HEK293 (cell line): ENCODE data around the gene KRT76.

Experiments
- CTCF ChIA-PET: fragments of 350-600 bp; formaldehyde crosslinking; extraction: SDS; loops from one replicate; lab custom pipeline; 2021; ENCODE audit warnings: antibody characterized with exemption; lab: Yijun Ruan, JAX
- POLR2A ChIA-PET: fragments of 300-600 bp; formaldehyde crosslinking; extraction: SDS; loops from one replicate; lab custom pipeline; 2020; ENCODE audit warnings: antibody characterized with exemption, inconsistent platforms; lab: Yijun Ruan, JAX
- H3K27ac ChIP-seq: fragments of 200-500 bp; sonication (Bioruptor generic); 2 replicates; pipeline ENCODE4 v1.5.1; 2014; ENCODE audit warnings: low read depth, low read length, control low read depth, inconsistent platforms; ENCODE audit errors: extremely low read depth
- H3K36me3 ChIP-seq, 2 experiments: fragments of 200-500 bp in 1 of 2; sonication (Bioruptor generic) in 1 of 2; 1 replicate in 1 of 2; 2 replicates in 1 of 2; pipeline ENCODE4 v1.5.1; 2014 to 2017; ENCODE audit warnings: inconsistent platforms in 2 of 2, low read length in 2 of 2; ENCODE audit not compliant: control insufficient read depth in 2 of 2, insufficient read depth in 1 of 2
- H3K4me1 ChIP-seq: fragments of 200-500 bp; sonication (Bioruptor generic); 2 replicates; pipeline ENCODE4 v1.5.1; 2014; ENCODE audit warnings: mild to moderate bottlenecking, low read length, inconsistent platforms; ENCODE audit not compliant: control insufficient read depth, insufficient read depth
- H3K4me3 ChIP-seq: 2 replicates; pipeline ENCODE4 v1.5.1; 2011; ENCODE audit warnings: low read depth, mild to moderate bottlenecking, control low read depth, low read length, moderate library complexity
- H3K9me3 ChIP-seq: fragments of 200-500 bp; sonication (Bioruptor generic); 2 replicates; pipeline ENCODE4 v1.5.1; 2014; ENCODE audit warnings: low read depth, low read length, inconsistent platforms; ENCODE audit not compliant: control insufficient read depth, insufficient read depth
- GLI2 ChIP-seq: fragments of 450-650 bp; formaldehyde crosslinking; IDR thresholded peaks from 2 replicates; pipeline ENCODE4; 2017; ENCODE audit warnings: missing biosample characterization, missing genetic modification characterization, low read depth, borderline replicate concordance
- INSM2 ChIP-seq: fragments of 450-650 bp; formaldehyde crosslinking; IDR thresholded peaks from 2 replicates; pipeline ENCODE4 v1.5.1; 2016; ENCODE audit warnings: missing biosample characterization, missing genetic modification characterization
- ZFHX2 ChIP-seq: fragments of 450-650 bp; formaldehyde crosslinking; conservative IDR thresholded peaks from 2 replicates; pipeline ENCODE4 v1.5.1; 2016; ENCODE audit warnings: missing biosample characterization, missing genetic modification characterization
- ZFP3 ChIP-seq: fragments of 450-650 bp; formaldehyde crosslinking; IDR thresholded peaks from 2 replicates; pipeline ENCODE4 v1.5.1; 2016; ENCODE audit warnings: low read depth, missing biosample characterization, missing genetic modification characterization
- ZNF248 ChIP-seq: fragments of 450-650 bp; formaldehyde crosslinking; IDR thresholded peaks from 2 replicates; pipeline ENCODE4 v1.5.1; 2017; ENCODE audit warnings: missing biosample characterization, missing genetic modification characterization
- ZNF26 ChIP-seq: fragments of 450-650 bp; formaldehyde crosslinking; IDR thresholded peaks from 2 replicates; pipeline ENCODE4 v1.5.1; 2016; ENCODE audit warnings: missing biosample characterization, missing genetic modification characterization
- ZNF433 ChIP-seq: fragments of 450-650 bp; formaldehyde crosslinking; IDR thresholded peaks from 2 replicates; pipeline ENCODE4 v1.5.1; 2016; ENCODE audit warnings: missing biosample characterization, missing genetic modification characterization, low read depth
- ZNF513 ChIP-seq: fragments of 450-650 bp; IDR thresholded peaks from 2 replicates; pipeline ENCODE4 v1.5.1; 2018; ENCODE audit warnings: missing biosample characterization, missing genetic modification characterization
- ZNF558 ChIP-seq: fragments of 450-650 bp; formaldehyde crosslinking; IDR thresholded peaks from 2 replicates; pipeline ENCODE4 v1.5.1; 2016; ENCODE audit warnings: missing biosample characterization, missing genetic modification characterization
- ZNF658 ChIP-seq: fragments of 450-650 bp; formaldehyde crosslinking; IDR thresholded peaks from 2 replicates; pipeline ENCODE4; 2016; ENCODE audit warnings: missing biosample characterization, missing genetic modification characterization
- ZNF660 ChIP-seq: fragments of 450-650 bp; IDR thresholded peaks from 2 replicates; pipeline ENCODE4 v1.5.1; 2018; ENCODE audit warnings: missing biosample characterization, mild to moderate bottlenecking, missing genetic modification characterization
- ZNF785 ChIP-seq: fragments of 450-650 bp; formaldehyde crosslinking; IDR thresholded peaks from 2 replicates; pipeline ENCODE4 v1.5.1; 2016; ENCODE audit warnings: missing biosample characterization, missing genetic modification characterization
- ZNF830 ChIP-seq: fragments of 450-650 bp; IDR thresholded peaks from 2 replicates; pipeline ENCODE4 v1.5.0; 2018; ENCODE audit warnings: missing biosample characterization, missing genetic modification characterization, low read depth, mild to moderate bottlenecking, moderate library complexity
- ZSCAN23 ChIP-seq: fragments of 450-650 bp; formaldehyde crosslinking; IDR thresholded peaks from 2 replicates; pipeline ENCODE4 v1.5.1; 2016; ENCODE audit warnings: missing biosample characterization, missing genetic modification characterization
- TF ChIP-seq, protein P1 (sequence below): fragments of 450-650 bp; formaldehyde crosslinking; IDR thresholded peaks from 2 replicates; pipeline ENCODE4 v1.5.1; 2016; ENCODE audit warnings: missing biosample characterization, missing genetic modification characterization
- TF ChIP-seq, protein P2 (sequence below): fragments of 450-650 bp; formaldehyde crosslinking; IDR thresholded peaks from 2 replicates; pipeline ENCODE4 v1.5.1; 2016; ENCODE audit warnings: missing biosample characterization, missing genetic modification characterization
- TF ChIP-seq, protein P3 (sequence below): fragments of 450-650 bp; formaldehyde crosslinking; IDR thresholded peaks from 2 replicates; pipeline ENCODE4 v1.5.1; 2017; ENCODE audit warnings: missing biosample characterization, missing genetic modification characterization
- TF ChIP-seq, protein P4 (sequence below): fragments of 450-650 bp; formaldehyde crosslinking; IDR thresholded peaks from 2 replicates; pipeline ENCODE4 v1.5.1; 2016; ENCODE audit warnings: missing biosample characterization, missing genetic modification characterization, borderline replicate concordance
- TF ChIP-seq, protein P5 (sequence below): fragments of 450-650 bp; formaldehyde crosslinking; IDR thresholded peaks from 2 replicates; pipeline ENCODE4 v1.5.1; 2016; ENCODE audit warnings: missing biosample characterization, missing genetic modification characterization

KRT76 gene

GRCh38 chr12:52759695-52760094 is 17.4 kb downstream of the KRT76 start:
- H3K4me3 ChIP-seq: no peak overlapping the region
- TF ChIP-seq, protein P1, sequence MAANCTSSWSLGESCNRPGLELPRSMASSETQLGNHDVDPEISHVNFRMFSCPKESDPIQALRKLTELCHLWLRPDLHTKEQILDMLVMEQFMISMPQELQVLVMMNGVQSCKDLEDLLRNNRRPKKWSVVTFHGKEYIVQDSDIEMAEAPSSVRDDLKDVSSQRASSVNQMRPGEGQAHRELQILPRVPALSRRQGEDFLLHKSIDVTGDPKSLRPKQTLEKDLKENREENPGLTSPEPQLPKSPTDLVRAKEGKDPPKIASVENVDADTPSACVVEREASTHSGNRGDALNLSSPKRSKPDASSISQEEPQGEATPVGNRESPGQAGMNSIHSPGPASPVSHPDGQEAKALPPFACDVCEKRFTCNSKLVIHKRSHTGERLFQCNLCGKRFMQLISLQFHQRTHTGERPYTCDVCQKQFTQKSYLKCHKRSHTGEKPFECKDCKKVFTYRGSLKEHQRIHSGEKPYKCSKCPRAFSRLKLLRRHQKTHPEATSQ (tag by site-specific recombination): no peak
- TF ChIP-seq ZNF558: no peak
- TF ChIP-seq, protein P2, sequence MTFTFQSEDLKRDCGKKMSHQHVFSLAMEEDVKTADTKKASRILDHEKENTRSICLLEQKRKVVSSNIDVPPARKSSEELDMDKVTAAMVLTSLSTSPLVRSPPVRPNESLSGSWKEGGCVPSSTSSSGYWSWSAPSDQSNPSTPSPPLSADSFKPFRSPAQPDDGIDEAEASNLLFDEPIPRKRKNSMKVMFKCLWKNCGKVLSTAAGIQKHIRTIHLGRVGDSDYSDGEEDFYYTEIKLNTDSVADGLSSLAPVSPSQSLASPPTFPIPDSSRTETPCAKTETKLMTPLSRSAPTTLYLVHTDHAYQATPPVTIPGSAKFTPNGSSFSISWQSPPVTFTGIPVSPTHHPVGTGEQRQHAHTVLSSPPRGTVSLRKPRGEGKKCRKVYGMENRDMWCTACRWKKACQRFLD: no peak
- TF ChIP-seq ZFP3 (tag by site-specific recombination): no peak
- TF ChIP-seq ZFHX2: no peak
- TF ChIP-seq ZNF248: no peak
- no peak for TF ChIP-seq ZNF785
- no peak for TF ChIP-seq ZNF26 (tag by site-specific recombination)
- TF ChIP-seq, protein P3, sequence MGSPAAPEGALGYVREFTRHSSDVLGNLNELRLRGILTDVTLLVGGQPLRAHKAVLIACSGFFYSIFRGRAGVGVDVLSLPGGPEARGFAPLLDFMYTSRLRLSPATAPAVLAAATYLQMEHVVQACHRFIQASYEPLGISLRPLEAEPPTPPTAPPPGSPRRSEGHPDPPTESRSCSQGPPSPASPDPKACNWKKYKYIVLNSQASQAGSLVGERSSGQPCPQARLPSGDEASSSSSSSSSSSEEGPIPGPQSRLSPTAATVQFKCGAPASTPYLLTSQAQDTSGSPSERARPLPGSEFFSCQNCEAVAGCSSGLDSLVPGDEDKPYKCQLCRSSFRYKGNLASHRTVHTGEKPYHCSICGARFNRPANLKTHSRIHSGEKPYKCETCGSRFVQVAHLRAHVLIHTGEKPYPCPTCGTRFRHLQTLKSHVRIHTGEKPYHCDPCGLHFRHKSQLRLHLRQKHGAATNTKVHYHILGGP (tag by site-specific recombination): no peak
- TF ChIP-seq GLI2 (tag by site-specific recombination): no peak
- no peak for TF ChIP-seq ZNF513 (tag by site-specific recombination)
- no peak for TF ChIP-seq ZNF660 (tag by site-specific recombination)
- TF ChIP-seq INSM2 (tag by site-specific recombination): no peak
- TF ChIP-seq ZNF830 (tag by site-specific recombination): no peak
- TF ChIP-seq ZNF658: no peak
- TF ChIP-seq, all 188 proteins: peak for 0
- ChIA-PET CTCF (interaction anchor here (0.6 to 1.5 kb wide), 2 partner anchors 10 to 666 kb away, joined by 3 read pairs; no protein-coding TSS in a partner anchor), POLR2A (no interaction called here)
- Histone ChIP-seq H3K4me1 (no peaks in the 10 kb centered on the region), H3K9me3 (no peaks in the 10 kb centered on the region), H3K36me3 (no peaks in the 10 kb centered on the region), H3K27ac (no peak overlapping the region)

- Histone ChIP-seq H3K4me1 (no peaks in the 10 kb centered on the region), H3K36me3 (no peaks in the 10 kb centered on the region), H3K9me3 (no peaks in the 10 kb centered on the region), H3K27ac (no peak overlapping the region), H3K4me3 (no peak overlapping the region)
- POLR2A ChIA-PET: no interaction called here
- CTCF ChIA-PET: interaction anchor here (0.6 to 1.5 kb wide), 3 partner anchors 10 to 111 kb away, joined by 3 to 4 read pairs (median 3); no protein-coding TSS in a partner anchor
- TF ChIP-seq ZSCAN23 (tag by site-specific recombination): no peak
- no peak for TF ChIP-seq ZNF433 (tag by site-specific recombination)
- TF ChIP-seq, protein P4, sequence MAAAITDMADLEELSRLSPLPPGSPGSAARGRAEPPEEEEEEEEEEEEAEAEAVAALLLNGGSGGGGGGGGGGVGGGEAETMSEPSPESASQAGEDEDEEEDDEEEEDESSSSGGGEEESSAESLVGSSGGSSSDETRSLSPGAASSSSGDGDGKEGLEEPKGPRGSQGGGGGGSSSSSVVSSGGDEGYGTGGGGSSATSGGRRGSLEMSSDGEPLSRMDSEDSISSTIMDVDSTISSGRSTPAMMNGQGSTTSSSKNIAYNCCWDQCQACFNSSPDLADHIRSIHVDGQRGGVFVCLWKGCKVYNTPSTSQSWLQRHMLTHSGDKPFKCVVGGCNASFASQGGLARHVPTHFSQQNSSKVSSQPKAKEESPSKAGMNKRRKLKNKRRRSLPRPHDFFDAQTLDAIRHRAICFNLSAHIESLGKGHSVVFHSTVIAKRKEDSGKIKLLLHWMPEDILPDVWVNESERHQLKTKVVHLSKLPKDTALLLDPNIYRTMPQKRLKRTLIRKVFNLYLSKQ (tag by site-specific recombination): no peak
- TF ChIP-seq, protein P5, sequence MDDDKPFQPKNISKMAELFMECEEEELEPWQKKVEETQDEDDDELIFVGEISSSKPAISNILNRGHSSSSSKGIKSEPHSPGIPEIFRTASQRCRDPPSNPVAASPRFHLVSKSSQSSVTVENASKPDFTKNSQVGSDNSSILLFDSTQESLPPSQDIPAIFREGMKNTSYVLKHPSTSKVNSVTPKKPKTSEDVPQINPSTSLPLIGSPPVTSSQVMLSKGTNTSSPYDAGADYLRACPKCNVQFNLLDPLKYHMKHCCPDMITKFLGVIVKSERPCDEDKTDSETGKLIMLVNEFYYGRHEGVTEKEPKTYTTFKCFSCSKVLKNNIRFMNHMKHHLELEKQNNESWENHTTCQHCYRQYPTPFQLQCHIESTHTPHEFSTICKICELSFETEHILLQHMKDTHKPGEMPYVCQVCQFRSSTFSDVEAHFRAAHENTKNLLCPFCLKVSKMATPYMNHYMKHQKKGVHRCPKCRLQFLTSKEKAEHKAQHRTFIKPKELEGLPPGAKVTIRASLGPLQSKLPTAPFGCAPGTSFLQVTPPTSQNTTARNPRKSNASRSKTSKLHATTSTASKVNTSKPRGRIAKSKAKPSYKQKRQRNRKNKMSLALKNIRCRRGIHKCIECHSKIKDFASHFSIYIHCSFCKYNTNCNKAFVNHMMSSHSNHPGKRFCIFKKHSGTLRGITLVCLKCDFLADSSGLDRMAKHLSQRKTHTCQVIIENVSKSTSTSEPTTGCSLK (tag by site-specific recombination): no peak
Observed at GRCh38 chr12:52759218-52759617, 17.9 kb downstream of the KRT76 start.
